PFSK-1 (cell line): ENCODE results near the gene TADA1.

Experiments used
- FOXP2 ChIP-seq: optimal IDR thresholded peaks from 2 replicates; pipeline ENCODE3; 2011; ENCODE audit warnings: borderline replicate concordance, control low read depth, inconsistent platforms; ENCODE audit not compliant: insufficient read depth; ENCODE audit errors: extremely low read length, extremely low read depth
- POLR2AphosphoS5 ChIP-seq: IDR thresholded peaks from 2 replicates; pipeline ENCODE4 v1.6.1; 2012; ENCODE audit warnings: low read depth, mild to moderate bottlenecking, control low read depth, low read length, moderate library complexity
- SIN3A ChIP-seq: IDR thresholded peaks from 2 replicates; pipeline ENCODE4 v1.6.1; 2012; ENCODE audit warnings: mild to moderate bottlenecking, low read length, moderate library complexity, borderline replicate concordance; ENCODE audit not compliant: insufficient read depth
- TAF1 ChIP-seq: IDR thresholded peaks from 2 replicates; pipeline ENCODE4 v1.6.1; 2012; ENCODE audit warnings: low read length, control low read depth, borderline replicate concordance; ENCODE audit not compliant: insufficient read depth
- TF ChIP-seq, protein P1 (sequence below), 2 experiments: IDR thresholded peaks; 2 replicates each; pipeline versions ENCODE4 v1.6.1 to v1.8.0; 2011 to 2012; ENCODE audit warnings: low read depth in 2 of 2, low read length in 2 of 2, control low read depth in 1 of 2, inconsistent platforms in 1 of 2, mild to moderate bottlenecking in 1 of 2, moderate library complexity in 1 of 2; ENCODE audit not compliant: insufficient read depth in 1 of 2

Gene TADA1

DNA sequence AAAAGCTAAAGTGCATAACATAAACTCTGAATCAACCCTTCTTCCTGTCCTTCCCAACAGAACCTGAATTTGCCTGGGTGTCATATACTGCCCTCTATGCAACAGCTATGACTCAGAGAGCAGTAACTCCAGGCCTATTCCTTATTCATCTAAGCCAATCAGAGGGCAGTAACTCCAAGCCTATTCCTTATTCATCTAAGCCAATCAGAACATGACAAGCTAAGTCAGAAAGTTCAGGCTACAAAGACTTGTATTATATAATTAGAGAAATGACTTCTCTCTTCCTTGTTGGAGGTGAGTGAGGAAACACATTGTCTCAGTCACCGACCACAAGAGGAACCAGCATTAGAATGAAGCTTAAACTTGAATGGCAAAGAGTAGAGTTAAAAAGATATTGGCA, 26.2 kb upstream of the TADA1 start:
- TF ChIP-seq SIN3A = no peak
- TF ChIP-seq POLR2AphosphoS5 = no peak
- TF ChIP-seq FOXP2 = no peak
- TF ChIP-seq, protein P1, sequence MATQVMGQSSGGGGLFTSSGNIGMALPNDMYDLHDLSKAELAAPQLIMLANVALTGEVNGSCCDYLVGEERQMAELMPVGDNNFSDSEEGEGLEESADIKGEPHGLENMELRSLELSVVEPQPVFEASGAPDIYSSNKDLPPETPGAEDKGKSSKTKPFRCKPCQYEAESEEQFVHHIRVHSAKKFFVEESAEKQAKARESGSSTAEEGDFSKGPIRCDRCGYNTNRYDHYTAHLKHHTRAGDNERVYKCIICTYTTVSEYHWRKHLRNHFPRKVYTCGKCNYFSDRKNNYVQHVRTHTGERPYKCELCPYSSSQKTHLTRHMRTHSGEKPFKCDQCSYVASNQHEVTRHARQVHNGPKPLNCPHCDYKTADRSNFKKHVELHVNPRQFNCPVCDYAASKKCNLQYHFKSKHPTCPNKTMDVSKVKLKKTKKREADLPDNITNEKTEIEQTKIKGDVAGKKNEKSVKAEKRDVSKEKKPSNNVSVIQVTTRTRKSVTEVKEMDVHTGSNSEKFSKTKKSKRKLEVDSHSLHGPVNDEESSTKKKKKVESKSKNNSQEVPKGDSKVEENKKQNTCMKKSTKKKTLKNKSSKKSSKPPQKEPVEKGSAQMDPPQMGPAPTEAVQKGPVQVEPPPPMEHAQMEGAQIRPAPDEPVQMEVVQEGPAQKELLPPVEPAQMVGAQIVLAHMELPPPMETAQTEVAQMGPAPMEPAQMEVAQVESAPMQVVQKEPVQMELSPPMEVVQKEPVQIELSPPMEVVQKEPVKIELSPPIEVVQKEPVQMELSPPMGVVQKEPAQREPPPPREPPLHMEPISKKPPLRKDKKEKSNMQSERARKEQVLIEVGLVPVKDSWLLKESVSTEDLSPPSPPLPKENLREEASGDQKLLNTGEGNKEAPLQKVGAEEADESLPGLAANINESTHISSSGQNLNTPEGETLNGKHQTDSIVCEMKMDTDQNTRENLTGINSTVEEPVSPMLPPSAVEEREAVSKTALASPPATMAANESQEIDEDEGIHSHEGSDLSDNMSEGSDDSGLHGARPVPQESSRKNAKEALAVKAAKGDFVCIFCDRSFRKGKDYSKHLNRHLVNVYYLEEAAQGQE (IDR thresholded peaks at IDR 0.05; ENCODE audit: insufficient read depth in 1 of 2, low read depth in 2 of 2, low read length in 2 of 2) = no peak
- no peak for TF ChIP-seq TAF1

DNA sequence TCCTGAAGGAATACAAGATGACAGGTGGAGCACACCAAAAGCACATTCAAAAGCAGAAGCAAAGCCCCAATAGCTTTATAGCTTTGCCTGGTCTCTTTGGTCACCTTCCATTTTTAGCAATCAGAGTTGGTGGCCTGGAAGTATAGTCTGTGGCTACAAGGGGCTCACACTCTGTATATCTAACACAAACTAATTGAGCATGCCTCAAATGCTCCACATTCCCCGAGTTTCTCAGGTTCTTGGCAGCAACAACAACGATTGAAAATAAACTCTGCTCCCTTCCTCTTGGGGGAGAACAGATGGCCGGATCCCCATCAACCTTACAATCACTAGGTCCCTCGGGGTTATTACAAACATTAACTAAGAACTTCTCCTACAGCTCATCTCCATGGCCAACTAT, 24.9 kb upstream of the TADA1 start:
- TF ChIP-seq, protein P1 (IDR thresholded peaks at IDR 0.05; ENCODE audit: insufficient read depth in 1 of 2, low read depth in 2 of 2, low read length in 2 of 2) = no peak
- TF ChIP-seq SIN3A = no peak

DNA sequence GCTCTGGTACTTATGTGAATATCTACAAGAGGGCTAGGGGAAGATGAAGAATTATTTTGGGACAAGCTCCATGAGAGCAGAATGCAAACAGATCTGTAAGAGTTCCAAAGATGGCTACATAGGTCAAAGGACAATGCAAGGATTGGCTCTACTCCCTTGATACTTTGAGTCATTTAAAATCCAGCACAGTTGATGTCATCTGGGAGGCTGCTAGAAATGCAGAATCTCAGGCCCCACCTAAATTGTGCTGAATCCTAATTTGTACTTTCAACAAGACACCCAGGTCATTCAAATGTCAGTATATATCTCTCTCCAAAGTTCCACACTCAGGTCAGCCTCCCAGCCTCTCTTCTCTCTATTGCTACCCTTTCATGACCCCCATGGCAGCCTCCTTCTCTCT, 23.7 kb upstream of the TADA1 start:
- no peak for TF ChIP-seq POLR2AphosphoS5
- TF ChIP-seq FOXP2 = no peak
- TF ChIP-seq, protein P1 (IDR thresholded peaks at IDR 0.05; ENCODE audit: insufficient read depth in 1 of 2, low read depth in 2 of 2, low read length in 2 of 2) = no peak
- TF ChIP-seq SIN3A = no peak
- no peak for TF ChIP-seq TAF1

DNA sequence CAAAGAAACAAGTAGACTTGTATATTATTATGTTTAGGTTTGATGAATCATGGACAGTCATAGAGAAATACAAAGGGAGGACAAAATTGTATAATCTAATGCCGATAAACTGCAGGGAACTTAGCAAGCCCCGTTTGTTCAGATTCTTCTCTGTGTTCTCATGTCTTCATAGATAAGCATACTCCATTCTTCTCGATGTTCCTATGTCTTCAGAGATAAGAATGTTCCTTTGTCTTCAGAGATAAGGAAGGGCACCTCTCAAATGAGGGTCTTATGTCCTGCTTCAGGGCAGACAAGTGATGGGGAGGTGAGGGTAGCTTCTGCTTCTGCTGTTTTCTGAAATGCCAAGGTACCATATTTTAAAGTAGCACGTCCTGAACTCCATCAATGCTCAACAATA, 19.7 kb upstream of the TADA1 start:
- no peak for TF ChIP-seq POLR2AphosphoS5
- TF ChIP-seq, protein P1 (IDR thresholded peaks at IDR 0.05; ENCODE audit: insufficient read depth in 1 of 2, low read depth in 2 of 2, low read length in 2 of 2) = no peak

DNA sequence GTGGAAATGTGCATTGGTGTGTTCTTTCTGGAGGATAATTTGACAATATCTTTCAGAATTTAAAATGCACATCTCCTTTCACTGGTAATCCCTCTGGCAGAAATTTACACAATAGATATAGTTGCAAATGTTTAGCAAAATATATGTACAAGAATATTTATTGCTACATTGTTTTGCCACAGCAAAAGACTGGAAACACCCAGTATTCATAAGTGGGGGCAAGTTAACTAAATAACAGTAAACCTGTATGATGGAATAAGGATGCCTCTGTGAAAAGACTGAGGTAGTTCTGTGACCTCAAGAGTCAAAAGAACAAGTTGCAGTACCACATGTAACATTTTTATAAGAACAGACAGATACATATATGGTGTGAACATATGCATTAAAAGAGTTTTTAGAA, 13.7 kb upstream of the TADA1 start:
- TF ChIP-seq, protein P1 (IDR thresholded peaks at IDR 0.05; ENCODE audit: insufficient read depth in 1 of 2, low read depth in 2 of 2, low read length in 2 of 2) = no peak
- TF ChIP-seq POLR2AphosphoS5 (no peak), TAF1 (no peak), FOXP2 (no peak), SIN3A (no peak)
